GM23338 (cell line): Measurements from ENCODE around the gene MLPH. TPM values are rescaled to one million over a fixed set of nuclear protein-coding genes. Genes with fewer than 3 reads are reported as not detected.

ENCODE experiments used
- ATAC-seq: fragments of 200-7000 bp; cut with Tn5 transposase; 3 replicates; pipeline ENCODE4 v1.9.1; 2020
- DNase-seq: peaks from one replicate; pipeline ENCODE4 v3.0.0-alpha.2; 2015; ENCODE audit warnings: low spot score
- H2AFZ ChIP-seq: fragments of 200-600 bp; sonication (generic); 2 replicates; pipeline ENCODE4 v1.8.0; 2016; ENCODE audit warnings: antibody characterized with exemption, mild to moderate bottlenecking, moderate library complexity
- H3F3A ChIP-seq: fragments of 200-600 bp; sonication (generic); replicated peaks from 2 replicates; pipeline ENCODE4 v1.8.0; 2017; ENCODE audit warnings: antibody characterized with exemption, mixed run types, low read depth
- H3K27ac ChIP-seq: fragments of 200-600 bp; sonication (generic); 2 replicates; pipeline ENCODE4 v1.6.1; 2016; ENCODE audit warnings: low read depth
- H3K27me3 ChIP-seq: fragments of 200-600 bp; sonication (generic); 2 replicates; pipeline ENCODE4 v1.8.0; 2016; ENCODE audit warnings: mild to moderate bottlenecking, mixed run types, moderate library complexity; ENCODE audit not compliant: insufficient read depth
- H3K36me3 ChIP-seq: fragments of 200-600 bp; sonication (generic); 2 replicates; pipeline ENCODE4 v1.8.0; 2016; ENCODE audit warnings: mild to moderate bottlenecking; ENCODE audit not compliant: insufficient read depth
- H3K4me1 ChIP-seq: fragments of 200-600 bp; sonication (generic); 2 replicates; pipeline ENCODE4 v1.8.0; 2016; ENCODE audit warnings: mild to moderate bottlenecking, moderate library complexity; ENCODE audit not compliant: insufficient read depth
- H3K4me2 ChIP-seq: fragments of 200-600 bp; sonication (generic); 2 replicates; pipeline ENCODE4 v1.7.1; 2017; ENCODE audit warnings: mixed run types
- H3K4me3 ChIP-seq: fragments of 200-600 bp; sonication (generic); 2 replicates; pipeline ENCODE4 v1.6.1; 2016; ENCODE audit warnings: mixed run types
- H3K79me2 ChIP-seq: fragments of 200-600 bp; sonication (generic); replicated peaks from 2 replicates; pipeline ENCODE4 v1.8.0; 2017; ENCODE audit warnings: mild to moderate bottlenecking; ENCODE audit not compliant: insufficient read depth
- H3K9me2 ChIP-seq: fragments of 200-600 bp; sonication (generic); 2 replicates; pipeline ENCODE4 v1.8.0; 2017; ENCODE audit not compliant: insufficient read depth
- H4K20me1 ChIP-seq: fragments of 200-600 bp; sonication (generic); replicated peaks from 2 replicates; pipeline ENCODE4 v1.8.0; 2017; ENCODE audit warnings: mild to moderate bottlenecking; ENCODE audit not compliant: insufficient read depth
- H3K27ac Mint-ChIP-seq: 2 replicates; pipeline ENCODE4 v1.8.0; 2020; ENCODE audit warnings: inconsistent platforms, mild to moderate bottlenecking, moderate library complexity, mixed read lengths
- H3K27me3 Mint-ChIP-seq: 3 replicates; pipeline ENCODE4 v1.8.0; 2022; ENCODE audit warnings: low read depth, mild to moderate bottlenecking, moderate library complexity, mixed read lengths, inconsistent platforms; ENCODE audit not compliant: insufficient read depth, poor library complexity
- H3K36me3 Mint-ChIP-seq: 3 replicates; pipeline ENCODE4 v1.8.0; 2021; ENCODE audit warnings: low read depth, mild to moderate bottlenecking, inconsistent platforms, moderate library complexity, mixed read lengths
- H3K4me1 Mint-ChIP-seq: 3 replicates; pipeline ENCODE4 v1.8.0; 2020; ENCODE audit warnings: mild to moderate bottlenecking, inconsistent platforms, mixed read lengths
- H3K4me3 Mint-ChIP-seq: 3 replicates; pipeline ENCODE4 v1.8.0; 2021; ENCODE audit warnings: moderate library complexity, mild to moderate bottlenecking, inconsistent platforms, mixed read lengths
- H3K9me3 Mint-ChIP-seq: 3 replicates; pipeline ENCODE4 v1.8.0; 2020; ENCODE audit warnings: moderate library complexity, mild to moderate bottlenecking, inconsistent platforms, mixed read lengths
- NANOG ChIP-seq: IDR thresholded peaks from 2 replicates; pipeline ENCODE4 v1.6.1; 2016; ENCODE audit warnings: antibody characterized with exemption, borderline replicate concordance
- POLR2AphosphoS5 ChIP-seq: IDR thresholded peaks from 2 replicates; pipeline ENCODE4 v1.6.1; 2016; ENCODE audit warnings: antibody characterized with exemption, low read depth
- STAT1 ChIP-seq: IDR thresholded peaks from one replicate; pipeline ENCODE4 v1.6.1; 2016; ENCODE audit warnings: antibody characterized with exemption; ENCODE audit not compliant: unreplicated experiment
- ZNF114 ChIP-seq: fragments of 250-450 bp; sonication (Bioruptor Pico); IDR thresholded peaks from 2 replicates; pipeline ENCODE4 v1.5.0; 2020; ENCODE audit warnings: mild to moderate bottlenecking, moderate library complexity
- ZNF331 ChIP-seq: fragments of 250-450 bp; sonication (Bioruptor Pico); IDR thresholded peaks from 2 replicates; pipeline ENCODE4 v1.5.0; 2020; ENCODE audit warnings: low read depth, mild to moderate bottlenecking, moderate library complexity
- ZNF462 ChIP-seq: fragments of 250-450 bp; sonication (Bioruptor Pico); IDR thresholded peaks from 2 replicates; pipeline ENCODE4 v1.5.0; 2020; ENCODE audit warnings: mild to moderate bottlenecking, moderate library complexity
- polyA plus RNA-seq: library from polyadenylated mRNA; unstranded; fragments of >200 nt; fragmentation: Nextera tagmentation; extraction: Ambion mirVana; gene quantifications from 2 replicates; pipeline ENCODE4 v1.2.1, GENCODE V29; 2016
- total RNA-seq: library from RNA; depleted of rRNA; stranded (reverse); fragments of >200 nt; shearing (Covaris generic); gene quantifications from 2 replicates; pipeline ENCODE4 v1.2.3, GENCODE V29; 2014
- TF ChIP-seq, protein P1 (sequence below): IDR thresholded peaks from one replicate; pipeline ENCODE4 v1.6.1; 2018; ENCODE audit warnings: antibody characterized with exemption; ENCODE audit not compliant: unreplicated experiment
- TF ChIP-seq, protein P2 (sequence below), 2 experiments: fragments of 200-600 bp in 1 of 2; sonication (generic) in 1 of 2; conservative IDR thresholded peaks; 2 replicates each; pipeline versions ENCODE4 v1.5.1 to v1.6.1; 2016 to 2017; ENCODE audit warnings: antibody characterized with exemption in 2 of 2, low read depth in 2 of 2, mild to moderate bottlenecking in 2 of 2, moderate library complexity in 1 of 2

MLPH gene
- total and polyA plus RNA-seq, 2 experiments from 2014 or later: 13.6 to 16.5 TPM

- TF ChIP-seq STAT1 (no peak), POLR2AphosphoS5 (no peak), ZNF114 (CRISPR knock-in tag) (no peak), ZNF331 (CRISPR knock-in tag) (no peak)
- TF ChIP-seq, protein P1, sequence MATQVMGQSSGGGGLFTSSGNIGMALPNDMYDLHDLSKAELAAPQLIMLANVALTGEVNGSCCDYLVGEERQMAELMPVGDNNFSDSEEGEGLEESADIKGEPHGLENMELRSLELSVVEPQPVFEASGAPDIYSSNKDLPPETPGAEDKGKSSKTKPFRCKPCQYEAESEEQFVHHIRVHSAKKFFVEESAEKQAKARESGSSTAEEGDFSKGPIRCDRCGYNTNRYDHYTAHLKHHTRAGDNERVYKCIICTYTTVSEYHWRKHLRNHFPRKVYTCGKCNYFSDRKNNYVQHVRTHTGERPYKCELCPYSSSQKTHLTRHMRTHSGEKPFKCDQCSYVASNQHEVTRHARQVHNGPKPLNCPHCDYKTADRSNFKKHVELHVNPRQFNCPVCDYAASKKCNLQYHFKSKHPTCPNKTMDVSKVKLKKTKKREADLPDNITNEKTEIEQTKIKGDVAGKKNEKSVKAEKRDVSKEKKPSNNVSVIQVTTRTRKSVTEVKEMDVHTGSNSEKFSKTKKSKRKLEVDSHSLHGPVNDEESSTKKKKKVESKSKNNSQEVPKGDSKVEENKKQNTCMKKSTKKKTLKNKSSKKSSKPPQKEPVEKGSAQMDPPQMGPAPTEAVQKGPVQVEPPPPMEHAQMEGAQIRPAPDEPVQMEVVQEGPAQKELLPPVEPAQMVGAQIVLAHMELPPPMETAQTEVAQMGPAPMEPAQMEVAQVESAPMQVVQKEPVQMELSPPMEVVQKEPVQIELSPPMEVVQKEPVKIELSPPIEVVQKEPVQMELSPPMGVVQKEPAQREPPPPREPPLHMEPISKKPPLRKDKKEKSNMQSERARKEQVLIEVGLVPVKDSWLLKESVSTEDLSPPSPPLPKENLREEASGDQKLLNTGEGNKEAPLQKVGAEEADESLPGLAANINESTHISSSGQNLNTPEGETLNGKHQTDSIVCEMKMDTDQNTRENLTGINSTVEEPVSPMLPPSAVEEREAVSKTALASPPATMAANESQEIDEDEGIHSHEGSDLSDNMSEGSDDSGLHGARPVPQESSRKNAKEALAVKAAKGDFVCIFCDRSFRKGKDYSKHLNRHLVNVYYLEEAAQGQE: no peak
Observed at GRCh38 chr2:237466211-237466610, 20.8 kb upstream of the MLPH start (continued).

DNA sequence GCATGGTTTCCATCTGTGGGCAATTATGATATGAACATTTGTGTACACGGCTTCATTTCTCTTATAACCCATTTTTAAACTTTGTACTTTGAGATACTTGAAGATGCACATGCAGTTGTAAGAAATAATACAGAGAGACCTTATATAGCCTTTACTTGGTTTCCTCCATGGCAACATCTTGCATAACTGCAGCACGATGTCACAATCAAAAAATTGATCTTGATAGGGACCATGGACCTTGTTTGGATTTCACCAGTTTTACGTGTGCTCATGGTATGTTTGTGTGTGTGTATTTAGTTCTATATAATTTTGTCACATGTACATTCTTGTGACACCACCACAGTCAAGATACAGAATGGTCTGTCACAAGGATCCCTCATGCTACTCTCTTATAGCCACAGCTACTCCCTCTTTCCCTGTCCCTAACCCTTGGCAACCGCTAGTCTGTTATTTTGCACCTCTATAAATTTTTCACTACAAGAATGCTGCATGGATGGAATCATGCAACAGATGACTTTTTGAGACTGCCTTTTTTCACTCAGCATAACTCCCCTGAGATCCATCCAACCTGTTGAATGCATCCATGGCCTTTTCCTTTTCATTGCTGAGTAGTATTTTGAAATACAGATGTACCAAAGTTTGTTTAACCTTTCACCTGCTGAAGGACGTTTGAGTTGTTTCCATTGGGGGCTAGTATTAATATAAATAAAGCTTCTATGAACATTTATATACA, 19.4 kb upstream of the MLPH start:
- Mint-ChIP-seq H3K4me1 (peaks cover 4% of the 10 kb centered on the region), H3K9me3 (peaks cover 2% of the 10 kb centered on the region; the same call in 1 of the 3 replicates), H3K36me3 (no peaks in the 10 kb centered on the region), H3K27ac (no peak overlapping the region), H3K4me3 (no peak overlapping the region), H3K27me3 (peaks cover 4% of the 10 kb centered on the region)
- H3K36me3 ChIP-seq: no peaks in the 10 kb centered on the region
- H3K27me3 ChIP-seq: no peaks in the 10 kb centered on the region
- H4K20me1 ChIP-seq: no peaks in the 10 kb centered on the region
- no peak overlapping the region for H3K4me3 ChIP-seq
- H3K27ac ChIP-seq: no peak overlapping the region
- H3K4me2 ChIP-seq: no peak overlapping the region
- 0 out of 2 replicates have a peak, but pooled peaks cover 3% of the 10 kb centered on the region for H3K4me1 ChIP-seq
- no peaks in the 10 kb centered on the region for H3K79me2 ChIP-seq
- ATAC-seq (no peak), DNase-seq (no peak)
- H3K9me2 ChIP-seq: no peaks in the 10 kb centered on the region
- no peaks in the 10 kb centered on the region for H3F3A ChIP-seq
- H2AFZ ChIP-seq: no peak overlapping the region
- TF ChIP-seq ZNF462 (CRISPR knock-in tag) (no peak), NANOG (no peak)
- TF ChIP-seq, protein P1: no peak
- TF ChIP-seq, protein P2, sequence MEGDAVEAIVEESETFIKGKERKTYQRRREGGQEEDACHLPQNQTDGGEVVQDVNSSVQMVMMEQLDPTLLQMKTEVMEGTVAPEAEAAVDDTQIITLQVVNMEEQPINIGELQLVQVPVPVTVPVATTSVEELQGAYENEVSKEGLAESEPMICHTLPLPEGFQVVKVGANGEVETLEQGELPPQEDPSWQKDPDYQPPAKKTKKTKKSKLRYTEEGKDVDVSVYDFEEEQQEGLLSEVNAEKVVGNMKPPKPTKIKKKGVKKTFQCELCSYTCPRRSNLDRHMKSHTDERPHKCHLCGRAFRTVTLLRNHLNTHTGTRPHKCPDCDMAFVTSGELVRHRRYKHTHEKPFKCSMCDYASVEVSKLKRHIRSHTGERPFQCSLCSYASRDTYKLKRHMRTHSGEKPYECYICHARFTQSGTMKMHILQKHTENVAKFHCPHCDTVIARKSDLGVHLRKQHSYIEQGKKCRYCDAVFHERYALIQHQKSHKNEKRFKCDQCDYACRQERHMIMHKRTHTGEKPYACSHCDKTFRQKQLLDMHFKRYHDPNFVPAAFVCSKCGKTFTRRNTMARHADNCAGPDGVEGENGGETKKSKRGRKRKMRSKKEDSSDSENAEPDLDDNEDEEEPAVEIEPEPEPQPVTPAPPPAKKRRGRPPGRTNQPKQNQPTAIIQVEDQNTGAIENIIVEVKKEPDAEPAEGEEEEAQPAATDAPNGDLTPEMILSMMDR (conservative IDR thresholded peaks at IDR 0.05; ENCODE audit: low read depth in 2 of 2): no peak
